HepG2 (cell line): ENCODE results near the gene ACOXL. TPM values are rescaled to one million over a fixed set of nuclear protein-coding genes. Genes with fewer than 3 reads are reported as not detected.

Experiments
- ATAC-seq: fragments of 200-7000 bp; cut with Tn5 transposase; 3 replicates; pipeline ENCODE4 v1.9.1; 2020; ENCODE audit warnings: mild to moderate bottlenecking, moderate library complexity
- BruUV-seq: library from RNA; stranded (reverse); fragments of 400-500 nt; replicated peaks from 2 replicates; lab custom pipeline; 2021; lab: Mats Ljungman, UMichigan
- CTCF ChIA-PET: fragments of 300-600 bp; formaldehyde crosslinking; extraction: SDS; loops from one replicate; lab custom pipeline; 2021; ENCODE audit warnings: low total read pairs, inconsistent platforms, low intra/inter-chr PET ratio; lab: Yijun Ruan, JAX
- POLR2A ChIA-PET: fragments of 350-600 bp; sonication (Branson Sonifier 250); formaldehyde crosslinking; loops from one replicate; lab custom pipeline; 2020; ENCODE audit warnings: antibody characterized with exemption, inconsistent platforms; lab: Yijun Ruan, JAX
- DNase-seq: peaks from one replicate; pipeline ENCODE4 v3.0.0-alpha.2; 2015; ENCODE audit warnings: low spot score
- FAIRE-seq: peaks from 3 replicates; lab custom pipeline; 2011; peaks lifted over from hg19 to GRCh38; lab: Jason Lieb, UNC
- H2AFZ ChIP-seq: one replicate; pipeline ENCODE4 v1.6.1; 2011; ENCODE audit warnings: low read length, inconsistent platforms
- H3K27ac ChIP-seq: fragments of 300-600 bp; 3 replicates; pipeline ENCODE4 v1.8.0; 2011; ENCODE audit warnings: mixed run types, mild to moderate bottlenecking, mixed read lengths, low read length, inconsistent platforms; ENCODE audit not compliant: insufficient read depth; ENCODE audit errors: extremely low read length
- H3K27me3 ChIP-seq, 2 experiments: fragments of 200-600 bp in 1 of 2; 2 replicates in 1 of 2; 3 replicates in 1 of 2; pipeline versions ENCODE4 v1.6.0 to v1.8.0; 2011; ENCODE audit warnings: low read length in 2 of 2, mild to moderate bottlenecking in 2 of 2, moderate library complexity in 2 of 2, inconsistent platforms in 1 of 2; ENCODE audit not compliant: insufficient read depth in 2 of 2, control insufficient read depth in 1 of 2
- H3K36me3 ChIP-seq, 2 experiments: fragments of 200-600 bp in 1 of 2; replicated peaks in 1 of 2; 2 replicates in 1 of 2; 3 replicates in 1 of 2; pipeline versions ENCODE4 v1.5.1 to v1.8.0; 2011; ENCODE audit warnings: low read length in 2 of 2, inconsistent platforms in 1 of 2; ENCODE audit not compliant: insufficient read depth in 2 of 2, control insufficient read depth in 1 of 2
- H3K4me1 ChIP-seq: 2 replicates; pipeline ENCODE4 v1.5.1; 2012; ENCODE audit warnings: low read length, inconsistent platforms; ENCODE audit not compliant: insufficient read depth
- H3K4me2 ChIP-seq: 2 replicates; pipeline ENCODE4 v1.6.0; 2011; ENCODE audit warnings: low read depth, low read length, inconsistent platforms
- H3K4me3 ChIP-seq, 3 experiments: fragments of 200-600 bp in 1 of 3; sonication (generic), shearing (Covaris generic) in 1 of 3; replicated peaks in 1 of 3; 2 replicates each; pipeline ENCODE4 v1.5.1; 2011 to 2016; ENCODE audit warnings: low read length in 3 of 3, inconsistent platforms in 2 of 3, low read depth in 2 of 3, mild to moderate bottlenecking in 2 of 3, control low read depth in 1 of 3, mixed read lengths in 1 of 3; ENCODE audit not compliant: insufficient read depth in 1 of 3
- H3K79me2 ChIP-seq: one replicate; pipeline ENCODE4 v1.6.1; 2011; ENCODE audit warnings: low read length, inconsistent platforms; ENCODE audit not compliant: insufficient read depth
- H3K9ac ChIP-seq: 2 replicates; pipeline ENCODE4 v1.6.0; 2011; ENCODE audit warnings: mild to moderate bottlenecking, low read depth, low read length, inconsistent platforms; ENCODE audit not compliant: insufficient read depth
- H3K9me3 ChIP-seq: 2 replicates; pipeline ENCODE4 v1.5.1; 2012; ENCODE audit warnings: mild to moderate bottlenecking, low read length
- H4K20me1 ChIP-seq: 2 replicates; pipeline ENCODE4 v1.6.0; 2011; ENCODE audit warnings: inconsistent platforms, mild to moderate bottlenecking, low read length, moderate library complexity; ENCODE audit not compliant: insufficient read depth
- E2F5 ChIP-seq: sonication (generic); formaldehyde crosslinking; conservative IDR thresholded peaks from 2 replicates; pipeline ENCODE4 v1.4.0; 2020; ENCODE audit warnings: missing genetic modification reagents
- HCFC1 ChIP-seq: fragments of 150-350 bp; IDR thresholded peaks from 2 replicates; pipeline ENCODE4 v1.6.1; 2014; ENCODE audit warnings: low read depth, low read length
- HNF4G ChIP-seq, 2 experiments: sonication (generic) in 1 of 2; formaldehyde crosslinking in 1 of 2; IDR thresholded peaks; 2 replicates each; pipeline versions ENCODE4 v1.4.0 to v1.6.1; 2011 to 2020; ENCODE audit warnings: borderline replicate concordance in 2 of 2, low read depth in 2 of 2, mild to moderate bottlenecking in 2 of 2, low read length in 1 of 2, missing genetic modification reagents in 1 of 2, moderate library complexity in 1 of 2
- PCBP2 ChIP-seq: fragments of 200-400 bp; formaldehyde crosslinking; optimal IDR thresholded peaks from 2 replicates; pipeline ENCODE3; 2018; ENCODE audit warnings: low read length, low read depth; ENCODE audit not compliant: poor library complexity, severe bottlenecking
- RBFOX2 ChIP-seq: fragments of 200-400 bp; formaldehyde crosslinking; IDR thresholded peaks from 2 replicates; pipeline ENCODE4 v1.6.1; 2017; ENCODE audit warnings: low read depth, mild to moderate bottlenecking, low read length
- ZNF33B ChIP-seq: sonication (generic); formaldehyde crosslinking; IDR thresholded peaks from 2 replicates; pipeline ENCODE4 v1.5.1; 2020; ENCODE audit warnings: mild to moderate bottlenecking, missing genetic modification reagents
- ZNF775 ChIP-seq: sonication (generic); formaldehyde crosslinking; IDR thresholded peaks from 2 replicates; pipeline ENCODE4 v1.4.0; 2020; ENCODE audit warnings: missing genetic modification reagents, mild to moderate bottlenecking, moderate library complexity, borderline replicate concordance
- WGBS: methylation state at CpG from one replicate; pipeline ENCODE4 v1.1.6; 2017; ENCODE audit warnings: low lambda C conversion rate; 5-methylcytosine and 5-hydroxymethylcytosine counted together
- in situ Hi-C: cut with HindIII; loops from 2 replicates; pipeline ENCODE4 v1.10.0; 2017; ENCODE audit warnings: low pct_unique_long_range_greater_than_20kb; ENCODE audit not compliant: extremely low pct_ligation_motif_present
- intact Hi-C: fragments of 100-400 bp; cut with micrococcal nuclease; formaldehyde crosslinking; loops from one replicate; pipeline ENCODE4 v1.10.0; 2022; ENCODE audit not compliant: unreplicated experiment
- polyA plus RNA-seq, 8 experiments: library from polyadenylated mRNA; depleted of rRNA in 3 of 8; stranded (reverse) in 7 of 8; unstranded in 1 of 8; fragments of >200 nt; fragmentation: Illumina TruSeq in 4 of 8; extraction: Trizol in 4 of 8; gene quantifications; 2 replicates each; pipeline versions ENCODE4 v1.2.1 to v1.2.3, GENCODE V29; 2011 to 2016; ENCODE audit warnings: low read depth in 4 of 8, missing spikeins in 1 of 8, mixed read lengths in 1 of 8; ENCODE audit not compliant: insufficient read depth in 1 of 8
- total RNA-seq, 5 experiments: library from RNA; depleted of rRNA; stranded (reverse); fragments of >200 nt; fragmentation: Illumina TruSeq; extraction: Trizol; gene quantifications; 2 replicates each; pipeline ENCODE4 v1.2.3, GENCODE V29; 2016; ENCODE audit warnings: low read depth in 1 of 5
- TF ChIP-seq, protein P1 (sequence below): sonication (generic); formaldehyde crosslinking; IDR thresholded peaks from 2 replicates; pipeline ENCODE4 v1.4.0; 2020; ENCODE audit warnings: missing genetic modification reagents, mild to moderate bottlenecking, borderline replicate concordance

ACOXL gene
- total and polyA plus RNA-seq, 2 of the 13 experiments (the other 11 are each of a cell fraction or from before 2014, with no cell fraction given): not detected

DNA sequence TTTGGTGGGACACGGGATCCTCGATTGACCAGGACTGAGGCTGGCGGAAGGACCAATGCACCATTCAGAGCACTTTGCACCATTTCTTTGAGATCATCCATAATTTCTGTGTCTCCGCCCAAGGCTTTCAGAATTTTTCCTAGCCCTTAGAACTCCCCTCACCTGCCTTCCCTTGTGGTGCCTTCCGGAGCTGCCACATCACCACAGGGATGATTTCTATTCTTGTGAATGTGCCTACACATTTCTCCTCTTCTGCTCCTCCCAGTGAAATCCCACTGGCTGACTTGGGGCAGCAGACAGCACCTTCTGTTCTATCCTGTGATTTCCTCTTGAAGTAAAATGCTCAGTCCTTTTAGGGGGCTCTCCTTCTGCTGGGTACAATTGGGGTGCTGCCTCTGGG is 11.2 kb downstream of the ACOXL start:
- BruUV-seq: no TSS peak
- no peak for ATAC-seq
- FAIRE-seq: no peak
- H3K9ac ChIP-seq: no peak overlapping the region
- H3K4me1 ChIP-seq: no peaks in the 10 kb centered on the region
- H3K27ac ChIP-seq: no peak overlapping the region
- no peaks in the 10 kb centered on the region for H4K20me1 ChIP-seq
- intact Hi-C loops (no loop called here), in situ Hi-C loops (no loop called here)
- TF ChIP-seq RBFOX2: no peak
- TF ChIP-seq HNF4G (IDR thresholded peaks at IDR 0.05; ENCODE audit: borderline replicate concordance, low read depth, low read length): no peak
- no peak for TF ChIP-seq HNF4G (CRISPR knock-in tag; IDR thresholded peaks at IDR 0.05; ENCODE audit: borderline replicate concordance, low read depth)
- TF ChIP-seq ZNF775: no peak
- no peak for TF ChIP-seq ZNF33B
- no peak for TF ChIP-seq HCFC1
- TF ChIP-seq E2F5 (CRISPR knock-in tag): no peak
- TF ChIP-seq, protein P1, sequence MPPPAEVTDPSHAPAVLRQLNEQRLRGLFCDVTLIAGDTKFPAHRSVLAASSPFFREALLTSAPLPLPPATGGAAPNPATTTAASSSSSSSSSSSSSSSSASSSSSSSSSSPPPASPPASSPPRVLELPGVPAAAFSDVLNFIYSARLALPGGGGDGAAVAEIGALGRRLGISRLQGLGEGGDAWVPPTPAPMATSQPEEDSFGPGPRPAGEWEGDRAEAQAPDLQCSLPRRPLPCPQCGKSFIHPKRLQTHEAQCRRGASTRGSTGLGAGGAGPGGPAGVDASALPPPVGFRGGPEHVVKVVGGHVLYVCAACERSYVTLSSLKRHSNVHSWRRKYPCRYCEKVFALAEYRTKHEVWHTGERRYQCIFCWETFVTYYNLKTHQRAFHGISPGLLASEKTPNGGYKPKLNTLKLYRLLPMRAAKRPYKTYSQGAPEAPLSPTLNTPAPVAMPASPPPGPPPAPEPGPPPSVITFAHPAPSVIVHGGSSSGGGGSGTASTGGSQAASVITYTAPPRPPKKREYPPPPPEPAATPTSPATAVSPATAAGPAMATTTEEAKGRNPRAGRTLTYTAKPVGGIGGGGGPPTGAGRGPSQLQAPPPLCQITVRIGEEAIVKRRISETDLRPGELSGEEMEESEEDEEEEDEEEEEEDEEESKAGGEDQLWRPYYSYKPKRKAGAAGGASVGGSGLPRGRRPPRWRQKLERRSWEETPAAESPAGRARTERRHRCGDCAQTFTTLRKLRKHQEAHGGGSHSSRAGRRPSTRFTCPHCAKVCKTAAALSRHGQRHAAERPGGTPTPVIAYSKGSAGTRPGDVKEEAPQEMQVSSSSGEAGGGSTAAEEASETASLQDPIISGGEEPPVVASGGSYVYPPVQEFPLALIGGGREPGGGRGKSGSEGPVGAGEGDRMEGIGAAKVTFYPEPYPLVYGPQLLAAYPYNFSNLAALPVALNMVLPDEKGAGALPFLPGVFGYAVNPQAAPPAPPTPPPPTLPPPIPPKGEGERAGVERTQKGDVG (CRISPR knock-in tag): no peak
- no peak for TF ChIP-seq PCBP2
- H3K79me2 ChIP-seq: no peaks in the 10 kb centered on the region
- ChIA-PET CTCF (no interaction called here), POLR2A (no interaction called here)
- DNase-seq: no peak
- H3K4me3 ChIP-seq: no peak overlapping the region
- no peak overlapping the region for H2AFZ ChIP-seq
- peaks cover 5 to 55% of the 10 kb centered on the region in 2 experiments; a peak in 3 of 5 replicates for H3K27me3 ChIP-seq
- H3K36me3 ChIP-seq: no peaks in the 10 kb centered on the region
- H3K9me3 ChIP-seq: no peaks in the 10 kb centered on the region
- no peak overlapping the region for H3K4me2 ChIP-seq
- 35% methylated on average over 5 of the region's 5 CpGs for WGBS
